NCI-H1048 (cell line): ENCODE measurements around the gene PLPP7.
"Not testable (repeated sequence)": the region's sequence is repeated elsewhere in the genome, so short reads cannot be mapped to it uniquely, and the experiment has no call there.

ENCODE experiments used
- DNase-seq: peaks from one replicate; lab custom pipeline; 2025; lab: John Stamatoyannopoulos, UW

Gene PLPP7

DNA sequence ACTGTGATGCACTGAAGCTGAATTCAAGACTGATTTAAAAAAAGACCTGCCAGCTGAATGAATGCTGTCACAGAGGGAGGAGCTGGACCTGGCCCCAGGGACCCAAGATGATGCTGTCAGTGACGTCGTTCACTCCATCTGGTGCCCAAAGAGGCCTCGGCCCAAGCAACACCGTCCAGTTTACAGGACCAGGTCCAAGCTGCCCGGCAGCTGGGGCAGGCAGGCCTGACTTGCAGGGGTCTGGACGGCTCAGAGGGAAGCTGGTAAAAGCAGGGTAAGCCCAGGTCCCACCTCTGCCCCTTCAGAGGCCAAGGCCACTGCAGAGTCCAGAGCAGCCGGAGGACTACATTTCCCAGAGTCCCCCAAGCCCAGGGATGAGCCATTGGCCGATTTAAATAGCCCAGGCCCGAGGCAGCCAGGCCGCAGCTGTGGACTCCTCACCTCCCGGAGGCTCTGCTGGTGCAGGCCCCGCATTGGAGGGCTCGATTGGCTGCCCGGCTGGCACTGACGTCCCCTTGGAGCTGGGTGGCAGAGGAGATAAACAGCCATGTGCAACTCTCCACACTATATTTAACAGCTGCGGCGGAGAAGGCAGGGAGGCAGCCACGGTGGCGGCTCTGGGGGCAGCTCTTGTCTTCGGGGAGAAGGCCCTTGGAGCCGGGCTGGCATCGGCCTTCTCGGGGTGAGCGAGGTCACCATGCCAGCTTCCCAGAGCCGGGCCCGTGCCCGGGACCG lies at the start of gene PLPP7:
TSS of gene PLPP7 (plus strand) at position 423 of the 735 bp plus-strand sequence. CDS start at position 698, 275 bp downstream.
- DNase-seq: no peak

DNA sequence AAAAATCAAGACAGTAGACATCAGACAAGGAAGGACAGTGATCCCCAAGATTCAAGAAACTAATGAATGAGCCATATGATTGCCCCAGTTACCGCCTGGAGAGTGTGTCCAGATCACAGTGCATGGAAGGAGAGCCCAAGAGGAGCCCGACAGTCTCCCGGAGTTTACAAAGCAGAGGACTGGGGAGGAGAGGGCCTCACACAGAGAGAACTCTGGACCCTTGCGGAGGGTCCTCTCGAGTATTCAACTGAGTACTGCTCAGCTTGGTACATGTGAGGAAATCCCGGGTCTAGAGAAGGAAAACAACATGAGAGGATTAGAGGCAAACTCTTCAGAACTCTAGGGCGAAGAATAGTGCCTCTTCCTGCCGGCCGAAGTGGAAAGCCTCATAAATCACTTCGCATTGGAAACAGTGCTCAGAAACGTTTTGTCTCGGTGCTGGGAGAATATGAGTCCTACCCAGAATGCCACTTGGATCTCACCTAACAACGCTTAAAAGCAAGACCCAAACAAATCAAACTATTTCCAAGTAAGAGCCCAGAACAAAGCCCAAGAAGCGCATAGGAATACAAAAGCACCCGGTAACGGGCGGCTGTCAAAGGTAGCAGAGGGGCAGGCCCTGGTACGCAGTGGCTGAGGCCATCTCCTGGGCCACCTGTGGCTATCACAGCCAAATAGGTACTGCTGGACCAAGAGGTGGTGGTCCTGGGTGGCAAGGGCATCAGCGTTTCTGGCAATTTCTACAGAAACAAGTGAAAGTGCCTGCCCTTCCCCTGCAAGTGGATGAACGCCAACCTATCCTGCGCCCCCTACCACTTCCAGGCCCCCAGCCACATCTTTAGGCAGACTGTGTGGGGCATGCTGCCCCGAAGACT lies 49.2 kb upstream of the PLPP7 start:
- no peak for DNase-seq

DNA sequence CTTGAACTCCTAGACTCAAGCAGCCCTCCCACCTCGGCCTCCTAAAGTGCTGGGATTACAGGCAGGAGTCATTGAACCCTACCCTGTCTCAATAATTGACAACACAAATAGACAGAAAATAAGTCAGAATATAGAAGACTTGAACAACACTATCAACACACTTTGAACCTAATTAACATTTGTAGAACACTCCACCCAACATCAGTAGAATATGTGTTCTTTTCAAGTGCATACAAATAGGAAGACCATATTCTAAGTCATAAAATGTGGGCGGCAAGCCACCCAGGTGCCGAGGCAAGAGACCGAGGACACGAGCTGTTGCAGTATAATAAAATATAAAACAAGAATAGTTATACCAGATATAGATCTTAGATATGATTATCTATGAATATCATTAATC lies 45.2 kb upstream of the PLPP7 start:
- not testable (repeated sequence) for DNase-seq

DNA sequence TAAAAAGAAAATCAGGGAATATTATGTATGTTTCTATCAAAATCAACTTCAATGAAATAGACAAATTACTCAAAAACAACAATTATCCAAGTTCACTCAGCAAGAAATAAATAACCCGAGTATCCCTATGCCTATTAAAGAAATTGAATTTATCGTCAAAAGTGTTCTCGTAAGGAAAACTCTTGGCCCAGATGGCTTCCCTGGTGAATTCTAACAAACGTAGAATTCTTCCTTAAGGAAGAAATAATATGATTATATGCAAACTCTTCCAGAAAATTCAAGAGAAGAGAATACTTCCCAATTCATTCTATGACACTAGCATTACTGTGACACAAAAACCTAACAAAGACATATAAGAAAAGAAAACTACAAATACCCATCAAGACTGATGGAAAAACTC lies 42.9 kb upstream of the PLPP7 start:
- DNase-seq: no peak

DNA sequence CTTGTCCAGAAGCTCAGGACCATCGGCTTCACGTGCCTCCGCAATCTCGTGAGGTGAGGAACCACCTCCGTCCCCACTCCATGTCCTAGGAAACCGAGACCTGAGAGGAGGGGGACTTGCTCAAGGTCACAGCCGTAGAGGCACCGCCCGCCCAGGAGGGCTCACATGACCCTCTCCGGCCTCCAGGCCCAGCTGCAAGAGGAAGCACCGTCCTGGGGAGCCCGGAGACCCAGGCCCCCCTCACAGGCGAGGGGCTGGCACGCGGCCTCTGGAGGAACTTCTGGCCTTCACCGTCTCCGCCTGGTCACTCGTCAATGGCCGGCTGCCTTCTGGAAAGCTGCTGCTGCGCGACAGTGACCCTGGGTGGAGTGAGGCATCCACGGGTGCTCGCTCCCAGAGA lies 37.4 kb upstream of the PLPP7 start:
- DNase-seq: no peak

DNA sequence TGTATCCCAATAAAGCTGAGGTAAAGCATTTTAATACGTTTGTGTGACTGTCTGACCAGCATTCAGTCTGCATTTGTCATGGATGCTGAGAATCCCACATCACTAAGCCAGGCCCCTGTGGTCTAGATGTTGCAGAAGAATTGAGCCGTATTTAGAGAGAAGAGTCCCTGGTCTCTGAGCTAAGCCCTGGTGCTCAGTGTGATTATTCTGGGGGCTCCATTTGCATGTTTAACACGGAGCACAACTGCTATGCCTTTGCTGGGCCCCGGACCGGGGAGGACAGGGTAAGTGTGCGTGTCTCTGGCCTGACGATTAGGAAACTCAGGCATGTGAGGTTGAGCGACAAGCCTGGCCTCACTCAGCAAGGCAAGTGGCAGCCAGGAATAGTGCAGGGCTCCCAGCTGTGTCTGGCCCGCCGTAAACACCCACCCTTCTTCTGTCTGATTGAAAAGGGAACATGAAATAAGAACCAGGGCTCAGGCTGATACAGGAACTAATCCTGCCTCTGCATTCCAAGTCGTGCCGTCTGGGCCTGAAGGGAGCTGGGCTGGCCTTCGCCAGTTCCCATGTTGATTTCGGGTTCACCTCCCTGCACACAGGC lies 35.5 kb upstream of the PLPP7 start:
- DNase-seq: no peak

DNA sequence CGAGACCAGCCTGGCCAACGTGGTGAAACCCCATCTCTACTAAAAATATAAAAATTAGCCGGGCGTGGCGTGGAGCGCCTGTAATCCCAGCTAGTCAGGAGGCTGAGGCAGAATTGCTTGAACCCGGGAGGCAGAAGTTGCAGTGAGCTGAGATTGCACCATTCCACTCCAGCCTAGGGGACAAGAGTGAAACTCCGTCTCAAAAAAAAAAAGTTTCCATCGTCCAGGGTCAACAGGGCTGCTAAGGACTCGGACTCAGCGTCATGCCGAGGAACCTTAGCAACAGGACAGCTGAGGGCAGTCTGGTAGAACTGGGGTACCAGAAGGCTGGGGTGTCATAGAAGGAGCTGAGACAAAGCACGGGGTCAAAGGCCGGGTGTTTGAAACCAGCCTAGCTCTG lies 34.9 kb upstream of the PLPP7 start:
- no peak for DNase-seq

DNA sequence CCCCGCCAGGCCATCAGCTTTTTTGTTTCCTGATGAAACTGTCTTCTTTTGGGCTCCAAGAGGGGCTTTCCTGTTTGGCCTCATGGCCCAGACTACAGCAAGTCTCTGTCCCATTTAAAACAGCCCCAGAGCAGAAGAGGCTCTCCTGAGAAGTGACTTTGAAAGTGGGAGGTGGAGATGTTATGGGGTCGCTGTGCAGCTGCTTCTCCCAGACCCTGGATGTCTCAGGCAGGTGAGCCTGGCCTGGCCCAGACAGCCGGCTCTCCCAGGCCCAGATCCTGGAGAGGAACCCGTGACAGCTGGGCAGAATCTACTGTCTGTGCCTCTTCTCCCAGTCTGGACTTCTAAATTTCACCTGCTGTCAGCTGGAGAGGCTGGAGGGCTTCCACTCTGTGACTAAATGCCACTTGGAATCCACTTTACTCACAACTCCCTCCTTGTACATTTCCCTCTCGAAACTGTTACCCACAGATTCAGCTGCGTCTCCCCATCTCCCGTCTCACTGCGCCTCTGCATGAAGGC lies 33.8 kb upstream of the PLPP7 start:
- DNase-seq: no peak

DNA sequence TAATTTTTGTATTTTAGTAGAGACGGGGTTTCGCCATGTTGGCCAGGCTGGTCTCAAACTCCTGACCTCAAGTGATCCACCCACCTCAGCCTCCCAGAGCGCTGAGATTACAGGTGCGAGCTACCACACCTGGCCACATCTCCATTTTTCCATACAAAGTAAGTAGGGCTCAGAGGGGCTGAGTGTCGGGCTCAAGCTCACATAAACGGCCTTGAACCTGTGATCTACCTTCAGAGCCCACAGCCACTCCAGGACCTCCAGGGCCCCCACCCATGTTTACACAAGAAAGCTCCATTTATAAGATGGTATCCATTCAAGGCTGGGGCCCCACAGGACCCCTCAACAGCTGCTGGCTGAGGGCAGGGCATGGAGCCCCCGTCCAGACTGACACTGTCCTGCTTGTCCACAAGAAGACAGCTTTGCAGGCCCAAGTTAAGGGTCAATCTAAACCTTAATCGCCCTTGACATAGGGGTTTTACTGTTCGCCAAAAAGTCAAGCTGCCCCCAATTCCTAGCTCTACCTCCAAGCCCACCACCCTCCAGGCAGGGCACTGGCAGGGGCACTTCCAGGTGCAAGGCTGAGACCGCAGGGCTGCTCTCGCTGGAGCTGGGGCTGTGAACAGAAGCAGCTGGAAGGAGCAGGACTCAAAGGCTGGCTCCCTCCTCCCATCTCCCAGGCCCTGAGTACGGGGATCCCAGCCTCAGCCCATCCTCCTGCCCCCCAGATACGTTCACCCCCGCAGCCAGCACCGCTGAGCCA lies 32.1 kb upstream of the PLPP7 start:
- no peak for DNase-seq

DNA sequence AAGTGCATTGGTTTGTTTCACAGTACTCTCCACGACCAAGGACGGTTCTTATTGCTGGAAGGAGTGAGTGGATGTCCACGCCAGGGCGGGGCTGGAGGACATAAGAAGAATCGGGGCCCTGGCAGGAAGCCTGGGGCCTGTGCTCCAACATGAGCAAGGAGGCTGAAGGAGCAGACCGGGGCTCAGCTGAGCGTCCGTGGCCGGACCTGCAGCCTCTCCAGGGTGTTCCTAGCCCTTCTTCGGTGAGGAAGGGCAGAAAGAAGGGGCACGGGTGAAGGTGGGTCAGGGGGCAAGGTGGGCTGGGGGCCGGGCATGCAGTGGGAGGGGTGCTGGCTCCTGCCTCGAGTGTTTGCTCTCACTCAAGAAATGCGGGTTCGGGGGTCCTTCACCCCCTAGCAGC lies 31.3 kb upstream of the PLPP7 start:
- DNase-seq: no peak

DNA sequence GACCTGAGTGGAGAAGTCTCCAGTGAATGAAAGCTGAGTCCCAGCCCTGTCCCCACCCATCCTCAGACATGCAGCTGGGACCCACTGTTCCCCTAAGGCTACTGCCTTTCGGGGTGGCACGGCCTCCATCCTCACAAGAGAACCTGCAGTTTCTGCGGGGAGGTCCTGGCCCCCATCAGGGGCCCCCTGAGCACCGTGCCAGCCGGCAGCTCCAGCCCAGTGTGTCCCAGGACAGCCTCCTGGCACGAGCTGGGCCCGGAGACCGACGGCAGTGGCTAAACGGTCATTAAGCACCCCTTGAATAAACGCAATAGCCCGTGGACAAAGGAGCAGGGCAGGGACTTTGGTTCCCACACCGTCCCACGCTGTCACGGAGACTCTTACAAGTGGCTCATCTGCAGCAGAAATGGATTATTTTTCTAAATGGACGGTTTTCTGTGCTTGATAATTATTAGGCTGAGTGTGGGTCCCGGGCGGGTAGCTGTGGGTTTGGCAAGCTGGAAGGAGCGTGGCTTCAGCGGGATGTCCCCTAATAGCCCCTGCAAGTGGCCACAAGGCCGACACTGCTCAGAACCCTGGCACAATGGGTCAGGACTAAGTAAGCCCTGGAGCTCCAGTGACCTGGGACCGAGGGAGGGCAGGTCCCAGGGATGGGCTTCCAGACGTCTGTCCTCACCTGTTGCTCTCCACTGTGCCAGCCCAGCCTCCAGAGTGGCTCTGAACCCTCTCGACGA lies 30.7 kb upstream of the PLPP7 start:
- DNase-seq: no peak

DNA sequence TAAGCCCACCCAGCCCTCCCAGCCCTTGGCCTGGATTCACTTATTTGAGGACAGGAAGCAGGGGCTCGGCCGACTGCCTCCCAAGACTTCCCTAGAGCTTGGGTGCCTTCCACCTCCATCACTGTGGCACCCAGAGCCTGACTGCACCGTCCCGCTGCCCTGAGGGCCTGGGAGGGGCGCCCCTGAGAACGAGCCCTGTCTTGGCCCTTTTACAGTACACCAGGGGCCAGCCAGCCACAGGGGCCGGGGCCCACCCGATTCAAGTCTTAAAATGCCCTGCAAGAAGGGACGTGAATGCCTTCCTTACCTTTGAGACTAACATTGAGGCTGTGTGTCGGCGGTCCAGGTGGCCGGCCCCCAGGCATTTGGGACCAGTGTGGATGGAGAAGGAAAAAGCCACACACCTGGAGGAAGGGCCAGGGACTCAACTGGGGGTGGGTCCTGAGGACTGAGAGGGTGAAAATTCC lies 30.1 kb upstream of the PLPP7 start:
- no peak for DNase-seq

DNA sequence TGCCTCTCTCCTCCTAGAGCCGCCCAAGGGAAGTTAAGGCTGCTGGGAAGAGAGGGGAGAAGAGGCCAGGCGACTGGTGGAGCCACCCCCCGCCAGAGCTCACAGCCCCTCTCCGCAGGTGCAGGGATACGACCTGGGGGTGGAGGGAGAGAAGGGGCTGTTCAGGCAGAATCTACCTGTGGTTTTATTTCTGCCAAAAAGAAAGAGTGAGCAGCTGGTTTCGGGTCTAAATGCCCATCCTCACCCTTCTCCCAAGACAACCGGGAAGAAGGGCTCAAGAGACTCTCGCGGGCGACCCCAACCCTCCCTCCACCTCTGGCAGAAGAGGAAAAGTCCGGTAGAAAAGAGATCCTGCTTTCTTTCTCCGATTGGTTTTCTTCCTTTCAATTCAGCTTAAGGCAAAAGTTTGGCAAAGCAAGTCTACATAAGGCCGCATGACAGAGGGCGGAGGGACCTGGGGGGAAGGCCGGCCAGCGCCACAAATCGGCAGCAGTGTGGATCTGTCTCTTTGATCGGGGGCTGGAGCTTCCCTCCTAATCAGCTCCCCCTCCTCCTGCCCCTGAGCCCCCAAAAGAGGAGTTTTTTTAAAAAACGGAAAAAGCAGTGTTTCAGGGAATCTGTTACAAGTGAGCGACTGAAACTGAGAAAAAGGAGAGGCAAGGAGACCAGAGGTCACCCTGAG lies 29.5 kb upstream of the PLPP7 start:
- DNase-seq: no peak

DNA sequence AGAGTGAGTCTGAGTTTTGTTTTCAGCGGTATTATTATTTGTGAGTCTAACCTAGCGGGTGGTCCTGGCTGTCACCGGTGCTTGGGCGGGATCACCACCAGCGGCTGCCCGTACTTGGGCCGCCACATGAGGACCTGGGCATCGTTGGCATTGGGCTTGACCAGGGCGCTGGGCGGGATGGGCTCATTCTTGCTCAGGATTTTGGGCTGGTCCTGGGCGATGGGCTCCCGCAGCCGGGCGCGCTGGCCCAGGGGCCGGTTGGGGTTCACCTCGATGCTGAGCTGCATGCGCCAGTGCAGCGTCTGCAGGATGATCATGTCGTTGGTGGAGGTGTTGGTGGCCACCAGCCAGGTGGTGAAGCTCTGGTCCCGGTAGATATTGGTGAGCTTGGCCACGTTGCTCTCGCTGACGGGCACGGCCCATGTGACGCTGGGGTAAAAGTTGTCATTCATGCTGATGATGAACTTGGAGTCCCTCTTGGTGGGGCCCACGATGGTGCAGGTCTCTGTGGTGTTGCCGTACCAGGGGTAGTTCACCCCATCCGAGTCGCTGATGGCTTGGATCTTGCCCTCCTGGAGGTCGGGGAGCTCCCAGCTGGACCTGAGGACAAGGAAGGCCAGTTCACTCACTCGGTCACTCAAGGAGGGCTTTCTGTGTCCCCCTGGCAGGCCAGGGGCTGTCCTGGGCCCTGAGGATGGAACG lies 28.6 kb upstream of the PLPP7 start:
- no peak for DNase-seq

DNA sequence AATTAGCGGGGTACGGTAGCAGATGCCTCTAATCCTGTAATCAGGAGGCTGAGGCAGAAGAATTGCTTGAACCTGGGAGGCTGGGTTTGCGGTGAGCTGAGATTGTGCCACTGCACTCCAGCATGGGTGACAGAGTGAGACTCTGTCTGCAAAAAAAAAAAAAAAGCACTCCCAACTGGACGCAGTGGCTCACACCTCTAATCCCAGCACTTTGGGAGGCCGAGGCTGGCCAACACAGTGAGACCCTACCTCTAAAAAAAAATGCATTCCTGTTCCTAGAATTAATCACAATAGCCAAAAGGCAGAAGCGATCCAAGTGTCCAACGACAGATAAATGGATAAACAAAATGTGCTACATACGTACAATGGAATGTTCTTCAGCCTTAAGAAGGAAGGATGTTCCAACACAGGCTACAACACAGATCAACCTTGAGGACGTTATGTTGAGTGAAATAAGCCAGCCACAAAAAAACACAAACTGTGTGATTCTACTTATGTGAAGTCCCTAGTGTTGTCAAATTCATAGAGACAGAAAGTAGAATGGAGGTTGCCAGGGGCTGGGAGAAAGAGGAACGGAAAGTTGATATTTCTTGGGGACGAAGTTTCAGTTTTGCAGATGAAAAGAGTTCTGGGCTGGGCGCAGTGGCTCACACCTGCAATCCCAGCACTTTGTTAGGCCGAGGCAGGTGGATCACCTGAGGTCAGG lies 27.0 kb upstream of the PLPP7 start:
- DNase-seq: no peak

DNA sequence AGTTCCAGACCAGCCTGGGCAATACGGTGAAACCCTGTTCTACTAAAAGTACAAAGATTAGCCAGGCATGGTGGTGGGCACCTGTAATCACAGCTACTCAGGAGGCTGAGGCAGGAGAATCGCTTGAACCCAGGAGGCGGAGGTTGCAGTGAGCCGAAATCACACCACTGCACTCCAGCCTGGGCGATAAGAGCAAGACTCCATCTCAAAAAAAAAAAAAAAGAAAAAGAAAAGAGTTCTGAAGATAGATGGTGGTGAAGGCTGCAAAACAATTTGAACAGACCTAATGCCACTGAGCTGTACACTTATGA lies 26.5 kb upstream of the PLPP7 start:
- not testable (repeated sequence) for DNase-seq

DNA sequence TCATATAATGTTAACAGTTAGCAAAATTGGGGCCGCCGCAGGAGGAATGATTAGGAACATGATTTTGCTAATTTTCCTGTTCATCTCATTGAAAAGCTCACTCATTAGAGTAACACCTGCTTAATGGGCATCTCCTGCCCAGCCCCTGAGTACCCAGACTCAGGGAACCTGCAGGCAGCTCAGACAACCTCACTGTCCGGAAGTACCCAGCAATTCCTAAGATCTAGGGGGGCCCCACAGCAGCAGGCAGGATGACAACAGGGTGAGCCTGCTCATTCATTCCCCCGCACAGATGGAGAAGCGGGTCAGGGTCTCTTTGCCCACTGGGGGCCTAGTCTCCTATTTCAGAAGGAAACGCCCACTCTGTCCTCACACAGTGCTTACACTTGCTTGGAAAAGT lies 25.8 kb upstream of the PLPP7 start:
- DNase-seq: no peak

DNA sequence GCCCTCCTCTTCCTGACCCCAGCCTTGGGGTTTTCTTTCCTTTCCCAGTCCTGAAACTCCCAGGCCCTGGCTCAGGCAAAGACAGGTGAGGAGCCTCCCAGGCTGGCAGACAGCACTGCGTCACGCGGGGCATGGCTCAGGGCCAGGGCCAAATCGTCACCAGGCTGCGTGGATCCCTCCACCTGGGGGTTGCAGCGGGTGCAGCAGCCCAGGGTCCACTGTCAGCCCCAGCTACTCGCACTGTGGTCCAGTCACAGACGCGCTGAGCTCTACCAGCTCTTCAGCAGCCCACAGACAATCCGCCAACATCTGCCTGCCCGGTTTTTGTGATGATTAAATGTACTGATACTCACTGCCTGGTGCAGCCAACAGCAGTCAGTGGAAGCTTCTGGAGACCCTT lies 25.3 kb upstream of the PLPP7 start:
- no peak for DNase-seq
